ENCODE data around the gene HDDC3.
"Not testable (repeated sequence)": the region's sequence is repeated elsewhere in the genome, so short reads cannot be mapped to it uniquely, and the experiment has no call there.

HDDC3 gene

GRCh38 chr15:90901175-90902039 lies 30.9 kb downstream of the HDDC3 start:
- DNase-seq (ENCODE audit: extremely low read depth, low read depth), result no peak
- no peak for TF ChIP-seq CTCF (IDR thresholded peaks at IDR 0.05; ENCODE audit: low read depth, low read length)

- not testable (repeated sequence) for DNase-seq (ENCODE audit: extremely low read depth, low read depth)
Measured at GRCh38 chr15:90897131-90897655, 35.2 kb downstream of the HDDC3 start.

GRCh38 chr15:90895571-90896117 lies 36.7 kb downstream of the HDDC3 start:
- TF ChIP-seq CTCF (IDR thresholded peaks at IDR 0.05; ENCODE audit: low read depth, low read length), result no peak
- DNase-seq (ENCODE audit: extremely low read depth, low read depth), result no peak

DNA sequence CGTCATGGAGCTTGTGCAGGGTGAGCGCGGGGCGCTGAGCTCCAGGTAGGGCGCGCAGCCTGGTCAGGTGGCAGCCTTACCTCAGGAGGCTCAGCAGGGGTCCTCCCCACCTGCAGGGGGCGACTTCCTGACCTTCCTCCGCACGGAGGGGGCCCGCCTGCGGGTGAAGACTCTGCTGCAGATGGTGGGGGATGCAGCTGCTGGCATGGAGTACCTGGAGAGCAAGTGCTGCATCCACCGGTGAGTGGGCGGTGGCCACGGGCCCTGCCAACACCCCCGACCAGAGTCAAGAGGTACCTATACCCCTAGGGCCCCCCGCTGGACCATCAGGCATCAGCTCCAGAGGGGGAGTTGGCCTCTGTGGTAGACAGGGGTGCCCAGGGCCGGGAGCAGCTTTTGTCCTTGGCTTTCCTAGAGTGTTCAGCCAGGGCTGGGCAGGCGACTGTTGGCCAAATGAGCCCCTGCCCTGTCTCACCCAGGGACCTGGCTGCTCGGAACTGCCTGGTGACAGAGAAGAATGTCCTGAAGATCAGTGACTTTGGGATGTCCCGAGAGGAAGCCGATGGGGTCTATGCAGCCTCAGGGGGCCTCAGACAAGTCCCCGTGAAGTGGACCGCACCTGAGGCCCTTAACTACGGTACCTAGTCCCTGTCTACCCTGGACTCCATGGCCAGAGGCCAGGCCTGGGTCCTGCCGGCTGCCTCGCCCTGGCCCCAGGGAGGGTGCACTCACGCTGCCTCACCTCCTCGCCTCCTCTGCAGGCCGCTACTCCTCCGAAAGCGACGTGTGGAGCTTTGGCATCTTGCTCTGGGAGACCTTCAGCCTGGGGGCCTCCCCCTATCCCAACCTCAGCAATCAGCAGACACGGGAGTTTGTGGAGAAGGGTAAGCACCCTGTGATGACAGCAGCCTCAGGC lies 38.9 kb downstream of the HDDC3 start:
- no peak for DNase-seq (ENCODE audit: extremely low read depth, low read depth)

DNA sequence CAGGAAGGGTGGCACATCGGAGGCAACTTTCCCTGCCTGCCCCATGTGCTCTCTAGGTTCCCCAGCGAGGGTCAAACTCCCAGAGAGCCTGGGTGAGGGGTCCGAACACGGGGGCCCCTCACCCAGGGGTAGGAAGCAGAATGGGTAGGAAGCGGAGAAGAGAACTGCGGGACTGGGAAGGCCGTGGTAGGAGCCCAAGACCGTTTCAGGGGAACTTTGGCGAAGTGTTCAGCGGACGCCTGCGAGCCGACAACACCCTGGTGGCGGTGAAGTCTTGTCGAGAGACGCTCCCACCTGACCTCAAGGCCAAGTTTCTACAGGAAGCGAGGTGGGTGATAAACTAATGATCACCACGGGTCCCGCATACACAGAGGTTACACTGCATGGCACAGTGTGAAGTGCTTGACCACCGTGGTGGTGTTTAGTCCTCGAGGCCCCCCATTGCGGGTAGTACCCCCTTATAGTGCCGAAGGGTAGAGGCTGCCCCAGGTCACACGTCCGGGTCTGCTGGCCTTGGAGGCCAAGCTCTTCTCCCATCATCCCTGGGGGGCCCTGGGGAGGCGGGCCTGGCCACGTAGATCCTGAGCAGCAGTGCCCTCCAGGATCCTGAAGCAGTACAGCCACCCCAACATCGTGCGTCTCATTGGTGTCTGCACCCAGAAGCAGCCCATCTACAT lies 39.7 kb downstream of the HDDC3 start:
- no peak for TF ChIP-seq CTCF (IDR thresholded peaks at IDR 0.05; ENCODE audit: low read depth, low read length)
- no peak for DNase-seq (ENCODE audit: extremely low read depth, low read depth)

More for the DNA sequence above, 38.9 kb downstream of the HDDC3 start:
- no peak for TF ChIP-seq CTCF (IDR thresholded peaks at IDR 0.05; ENCODE audit: low read depth, low read length)

GRCh38 chr15:90892023-90892422 lies 40.3 kb downstream of the HDDC3 start:
- DNase-seq (ENCODE audit: extremely low read depth, low read depth), result no peak
- TF ChIP-seq CTCF (IDR thresholded peaks at IDR 0.05; ENCODE audit: low read depth, low read length), result no peak

GRCh38 chr15:90891346-90891949 lies 40.9 kb downstream of the HDDC3 start:
- no peak for DNase-seq (ENCODE audit: extremely low read depth, low read depth)

More at GRCh38 chr15:90891346-90891949, 40.9 kb downstream of the HDDC3 start:
- no peak for TF ChIP-seq CTCF (IDR thresholded peaks at IDR 0.05; ENCODE audit: low read depth, low read length)
